ENCODE results near the gene UHRF2.
A peak's percentile ranks its signal among the peaks of the same experiment; 100 is the strongest.
"Not testable (repeated sequence)": the region's sequence is repeated elsewhere in the genome, so short reads cannot be mapped to it uniquely, and the experiment has no call there.

Gene UHRF2

GRCh38 chr9:6412487-6413364 lies at the start of gene UHRF2:
UHRF2 (plus strand) TSS chr9:6413199; CDS start chr9:6413491, 292 bp downstream.
- peak within 1 kb of the TSS; percentile 91 for H3K4me3 ChIP-seq (ENCODE audit: low read length)
- H3K36me3 ChIP-seq (replicated peaks; ENCODE audit: insufficient read depth, low read length): peaks cover 6% of the 10 kb centered on the region; the same call in 1 of the 2 replicates
- H4K20me1 ChIP-seq (ENCODE audit: insufficient read depth, low read length): peaks cover 22% of the 10 kb centered on the region
- H3K79me2 ChIP-seq (ENCODE audit: low read length): peaks cover 45% of the 10 kb centered on the region
- H3K4me2 ChIP-seq (ENCODE audit: low read depth, low read length): peak within 1 kb of the TSS; percentile 98
- no peaks in the 10 kb centered on the region for H3K27me3 ChIP-seq (replicated peaks; ENCODE audit: insufficient read depth, low read length)
- no peaks in the 10 kb centered on the region for H3K9me3 ChIP-seq (replicated peaks; ENCODE audit: insufficient read depth, low read length)
- DNase-seq: peak; percentile 99
- H3K9me2 ChIP-seq (replicated peaks; ENCODE audit: insufficient read depth, low read length): no peaks in the 10 kb centered on the region
- H3K4me1 ChIP-seq (ENCODE audit: low read length): peaks cover 20% of the 10 kb centered on the region
- TF ChIP-seq EZH2 (optimal IDR thresholded peaks at IDR 0.05; ENCODE audit: low read depth, low read length) (no peak), CTCF (IDR thresholded peaks at IDR 0.05; ENCODE audit: low read length) (no peak), EZH2phosphoT487 (IDR thresholded peaks at IDR 0.05; ENCODE audit: low read length) (no peak)
- peak within 1 kb of the TSS; percentile 99 for H3K9ac ChIP-seq (ENCODE audit: low read length)
- peaks cover 17% of the 10 kb centered on the region for H3F3A ChIP-seq (ENCODE audit: insufficient read depth, low read length)
- peak within 1 kb of the TSS; percentile 100 for H3K27ac ChIP-seq (ENCODE audit: low read length)
- H2AFZ ChIP-seq (ENCODE audit: low read length): peak within 1 kb of the TSS; percentile 84

- H3K4me2 ChIP-seq (ENCODE audit: low read depth, low read length): no peak overlapping the region
- no peak overlapping the region for H3K27ac ChIP-seq (ENCODE audit: low read length)
- no peak for DNase-seq
- H3F3A ChIP-seq (ENCODE audit: insufficient read depth, low read length): no peaks in the 10 kb centered on the region
- no peak overlapping the region for H2AFZ ChIP-seq (ENCODE audit: low read length)
- no peaks in the 10 kb centered on the region for H3K9me3 ChIP-seq (replicated peaks; ENCODE audit: insufficient read depth, low read length)
- no peaks in the 10 kb centered on the region for H3K79me2 ChIP-seq (ENCODE audit: low read length)
- H3K9ac ChIP-seq (ENCODE audit: low read length): no peak overlapping the region
- no peaks in the 10 kb centered on the region for H3K36me3 ChIP-seq (replicated peaks; ENCODE audit: insufficient read depth, low read length)
- H3K9me2 ChIP-seq (replicated peaks; ENCODE audit: insufficient read depth, low read length): no peaks in the 10 kb centered on the region
- H3K4me3 ChIP-seq (ENCODE audit: low read length): no peak overlapping the region
- TF ChIP-seq EZH2phosphoT487 (IDR thresholded peaks at IDR 0.05; ENCODE audit: low read length): no peak
- no peak for TF ChIP-seq CTCF (IDR thresholded peaks at IDR 0.05; ENCODE audit: low read length)
- no peak for TF ChIP-seq EZH2 (optimal IDR thresholded peaks at IDR 0.05; ENCODE audit: low read depth, low read length)
- H4K20me1 ChIP-seq (ENCODE audit: insufficient read depth, low read length): no peaks in the 10 kb centered on the region
- H3K27me3 ChIP-seq (replicated peaks; ENCODE audit: insufficient read depth, low read length): no peaks in the 10 kb centered on the region
- H3K4me1 ChIP-seq (ENCODE audit: low read length): no peaks in the 10 kb centered on the region
These were observed 45.7 kb upstream of the UHRF2 start for GRCh38 chr9:6367128-6367890.

- DNase-seq: no peak
- Histone ChIP-seq H3K4me3 (ENCODE audit: low read length) (no peak overlapping the region), H3K36me3 (replicated peaks; ENCODE audit: insufficient read depth, low read length) (no peaks in the 10 kb centered on the region), H3K9ac (ENCODE audit: low read length) (no peak overlapping the region), H3K4me2 (ENCODE audit: low read depth, low read length) (no peak overlapping the region), H2AFZ (ENCODE audit: low read length) (no peak overlapping the region), H3K4me1 (ENCODE audit: low read length) (no peaks in the 10 kb centered on the region), H3K9me3 (replicated peaks; ENCODE audit: insufficient read depth, low read length) (no peaks in the 10 kb centered on the region), H3K27me3 (replicated peaks; ENCODE audit: insufficient read depth, low read length) (no peaks in the 10 kb centered on the region), H4K20me1 (ENCODE audit: insufficient read depth, low read length) (no peaks in the 10 kb centered on the region), H3F3A (ENCODE audit: insufficient read depth, low read length) (no peaks in the 10 kb centered on the region), H3K9me2 (replicated peaks; ENCODE audit: insufficient read depth, low read length) (no peaks in the 10 kb centered on the region), H3K79me2 (ENCODE audit: low read length) (no peaks in the 10 kb centered on the region), H3K27ac (ENCODE audit: low read length) (no peak overlapping the region)
- TF ChIP-seq CTCF (IDR thresholded peaks at IDR 0.05; ENCODE audit: low read length): no peak
- TF ChIP-seq EZH2 (optimal IDR thresholded peaks at IDR 0.05; ENCODE audit: low read depth, low read length): no peak
- TF ChIP-seq EZH2phosphoT487 (IDR thresholded peaks at IDR 0.05; ENCODE audit: low read length): no peak
These were observed 44.2 kb upstream of the UHRF2 start for GRCh38 chr9:6368831-6369230.

- H3K9me2 ChIP-seq (replicated peaks; ENCODE audit: insufficient read depth, low read length); H3K4me3 ChIP-seq (ENCODE audit: low read length); H3K4me2 ChIP-seq (ENCODE audit: low read depth, low read length); H3K36me3 ChIP-seq (replicated peaks; ENCODE audit: insufficient read depth, low read length); H3K79me2 ChIP-seq (ENCODE audit: low read length); H3K9ac ChIP-seq (ENCODE audit: low read length); H3K9me3 ChIP-seq (replicated peaks; ENCODE audit: insufficient read depth, low read length); DNase-seq; H2AFZ ChIP-seq (ENCODE audit: low read length); H3K4me1 ChIP-seq (ENCODE audit: low read length); H3K27ac ChIP-seq (ENCODE audit: low read length); H3K27me3 ChIP-seq (replicated peaks; ENCODE audit: insufficient read depth, low read length); H4K20me1 ChIP-seq (ENCODE audit: insufficient read depth, low read length); H3F3A ChIP-seq (ENCODE audit: insufficient read depth, low read length): not testable (repeated sequence)
These were observed 31.5 kb upstream of the UHRF2 start for GRCh38 chr9:6381477-6382012.

All from MM.1S (cell line).